HepG2 (cell line): ENCODE data around the gene FSIP1. TPM values are rescaled to one million over a fixed set of nuclear protein-coding genes. Genes with fewer than 3 reads are reported as not detected.

Experiments used
- EP300 ChIP-seq, 3 experiments: sonication (generic) in 1 of 3; formaldehyde crosslinking in 1 of 3; IDR thresholded peaks; 2 replicates each; pipeline versions ENCODE4 v1.5.1 to v1.6.1; 2011 to 2020; ENCODE audit warnings: low read depth in 2 of 3, low read length in 2 of 3, borderline replicate concordance in 1 of 3, improper control_type of control experiment in 1 of 3, mild to moderate bottlenecking in 1 of 3, missing genetic modification reagents in 1 of 3, moderate library complexity in 1 of 3
- SCMH1 ChIP-seq: sonication (generic); formaldehyde crosslinking; IDR thresholded peaks from 2 replicates; pipeline ENCODE4 v1.9.0; 2021; ENCODE audit warnings: missing genetic modification reagents, mild to moderate bottlenecking, borderline replicate concordance
- ZNF431 ChIP-seq: sonication (generic); formaldehyde crosslinking; IDR thresholded peaks from 2 replicates; pipeline ENCODE4 v1.9.0; 2022; ENCODE audit warnings: missing genetic modification reagents, low read depth, mild to moderate bottlenecking, borderline replicate concordance
- ZNF546 ChIP-seq: sonication (generic); formaldehyde crosslinking; conservative IDR thresholded peaks from 2 replicates; pipeline ENCODE4 v1.8.1; 2023; ENCODE audit warnings: mild to moderate bottlenecking, missing genetic modification reagents
- ZNF597 ChIP-seq: sonication (generic); formaldehyde crosslinking; IDR thresholded peaks from 2 replicates; pipeline ENCODE4 v1.5.0; 2020; ENCODE audit warnings: missing genetic modification reagents
- ZNF674 ChIP-seq: sonication (generic); formaldehyde crosslinking; IDR thresholded peaks from 2 replicates; pipeline ENCODE4 v1.5.0; 2020; ENCODE audit warnings: low read depth, mild to moderate bottlenecking, missing genetic modification reagents
- polyA plus RNA-seq, 8 experiments: library from polyadenylated mRNA; depleted of rRNA in 3 of 8; stranded (reverse) in 7 of 8; unstranded in 1 of 8; fragments of >200 nt; fragmentation: Illumina TruSeq in 4 of 8; extraction: Trizol in 4 of 8; gene quantifications; 2 replicates each; pipeline versions ENCODE4 v1.2.1 to v1.2.3, GENCODE V29; 2011 to 2016; ENCODE audit warnings: low read depth in 4 of 8, missing spikeins in 1 of 8, mixed read lengths in 1 of 8; ENCODE audit not compliant: insufficient read depth in 1 of 8
- total RNA-seq, 5 experiments: library from RNA; depleted of rRNA; stranded (reverse); fragments of >200 nt; fragmentation: Illumina TruSeq; extraction: Trizol; gene quantifications; 2 replicates each; pipeline ENCODE4 v1.2.3, GENCODE V29; 2016; ENCODE audit warnings: low read depth in 1 of 5
- TF ChIP-seq, protein P1 (sequence below): sonication (generic); formaldehyde crosslinking; IDR thresholded peaks from 2 replicates; pipeline ENCODE4 v1.4.0; 2020; ENCODE audit warnings: missing genetic modification reagents

Gene FSIP1
- total and polyA plus RNA-seq, 2 of the 13 experiments (the other 11 are each of a cell fraction or from before 2014, with no cell fraction given), result 0.18 TPM; not detected in 1

- TF ChIP-seq, protein P1, sequence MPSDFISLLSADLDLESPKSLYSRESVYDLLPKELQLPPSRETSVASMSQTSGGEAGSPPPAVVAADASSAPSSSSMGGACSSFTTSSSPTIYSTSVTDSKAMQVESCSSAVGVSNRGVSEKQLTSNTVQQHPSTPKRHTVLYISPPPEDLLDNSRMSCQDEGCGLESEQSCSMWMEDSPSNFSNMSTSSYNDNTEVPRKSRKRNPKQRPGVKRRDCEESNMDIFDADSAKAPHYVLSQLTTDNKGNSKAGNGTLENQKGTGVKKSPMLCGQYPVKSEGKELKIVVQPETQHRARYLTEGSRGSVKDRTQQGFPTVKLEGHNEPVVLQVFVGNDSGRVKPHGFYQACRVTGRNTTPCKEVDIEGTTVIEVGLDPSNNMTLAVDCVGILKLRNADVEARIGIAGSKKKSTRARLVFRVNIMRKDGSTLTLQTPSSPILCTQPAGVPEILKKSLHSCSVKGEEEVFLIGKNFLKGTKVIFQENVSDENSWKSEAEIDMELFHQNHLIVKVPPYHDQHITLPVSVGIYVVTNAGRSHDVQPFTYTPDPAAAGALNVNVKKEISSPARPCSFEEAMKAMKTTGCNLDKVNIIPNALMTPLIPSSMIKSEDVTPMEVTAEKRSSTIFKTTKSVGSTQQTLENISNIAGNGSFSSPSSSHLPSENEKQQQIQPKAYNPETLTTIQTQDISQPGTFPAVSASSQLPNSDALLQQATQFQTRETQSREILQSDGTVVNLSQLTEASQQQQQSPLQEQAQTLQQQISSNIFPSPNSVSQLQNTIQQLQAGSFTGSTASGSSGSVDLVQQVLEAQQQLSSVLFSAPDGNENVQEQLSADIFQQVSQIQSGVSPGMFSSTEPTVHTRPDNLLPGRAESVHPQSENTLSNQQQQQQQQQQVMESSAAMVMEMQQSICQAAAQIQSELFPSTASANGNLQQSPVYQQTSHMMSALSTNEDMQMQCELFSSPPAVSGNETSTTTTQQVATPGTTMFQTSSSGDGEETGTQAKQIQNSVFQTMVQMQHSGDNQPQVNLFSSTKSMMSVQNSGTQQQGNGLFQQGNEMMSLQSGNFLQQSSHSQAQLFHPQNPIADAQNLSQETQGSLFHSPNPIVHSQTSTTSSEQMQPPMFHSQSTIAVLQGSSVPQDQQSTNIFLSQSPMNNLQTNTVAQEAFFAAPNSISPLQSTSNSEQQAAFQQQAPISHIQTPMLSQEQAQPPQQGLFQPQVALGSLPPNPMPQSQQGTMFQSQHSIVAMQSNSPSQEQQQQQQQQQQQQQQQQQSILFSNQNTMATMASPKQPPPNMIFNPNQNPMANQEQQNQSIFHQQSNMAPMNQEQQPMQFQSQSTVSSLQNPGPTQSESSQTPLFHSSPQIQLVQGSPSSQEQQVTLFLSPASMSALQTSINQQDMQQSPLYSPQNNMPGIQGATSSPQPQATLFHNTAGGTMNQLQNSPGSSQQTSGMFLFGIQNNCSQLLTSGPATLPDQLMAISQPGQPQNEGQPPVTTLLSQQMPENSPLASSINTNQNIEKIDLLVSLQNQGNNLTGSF (CRISPR knock-in tag), result no peak
- TF ChIP-seq ZNF597 (no peak), ZNF546 (CRISPR knock-in tag) (no peak), ZNF674 (CRISPR knock-in tag) (no peak), EP300 (IDR thresholded peaks at IDR 0.05; ENCODE audit: low read depth in 2 of 2, low read length in 2 of 2) (no peak), EP300 (CRISPR knock-in tag; IDR thresholded peaks at IDR 0.05; ENCODE audit: borderline replicate concordance) (no peak), SCMH1 (no peak), ZNF431 (no peak)
These were observed 130.8 kb downstream of the FSIP1 start (continued) for GRCh38 chr15:39651881-39652280.
